HEK293 (cell line): ENCODE data around the gene SIKE1.
A peak's percentile ranks its signal among the peaks of the same experiment; 100 is the strongest.

Experiments used
- CTCF ChIA-PET: fragments of 350-600 bp; formaldehyde crosslinking; extraction: SDS; loops from one replicate; lab custom pipeline; 2021; ENCODE audit warnings: antibody characterized with exemption; lab: Yijun Ruan, JAX
- POLR2A ChIA-PET: fragments of 300-600 bp; formaldehyde crosslinking; extraction: SDS; loops from one replicate; lab custom pipeline; 2020; ENCODE audit warnings: antibody characterized with exemption, inconsistent platforms; lab: Yijun Ruan, JAX
- H3K27ac ChIP-seq: fragments of 200-500 bp; sonication (Bioruptor generic); 2 replicates; pipeline ENCODE4 v1.5.1; 2014; ENCODE audit warnings: low read depth, low read length, control low read depth, inconsistent platforms; ENCODE audit errors: extremely low read depth
- H3K36me3 ChIP-seq, 2 experiments: fragments of 200-500 bp in 1 of 2; sonication (Bioruptor generic) in 1 of 2; 1 replicate in 1 of 2; 2 replicates in 1 of 2; pipeline ENCODE4 v1.5.1; 2014 to 2017; ENCODE audit warnings: inconsistent platforms in 2 of 2, low read length in 2 of 2; ENCODE audit not compliant: control insufficient read depth in 2 of 2, insufficient read depth in 1 of 2
- H3K4me1 ChIP-seq: fragments of 200-500 bp; sonication (Bioruptor generic); 2 replicates; pipeline ENCODE4 v1.5.1; 2014; ENCODE audit warnings: mild to moderate bottlenecking, low read length, inconsistent platforms; ENCODE audit not compliant: control insufficient read depth, insufficient read depth
- H3K4me3 ChIP-seq: 2 replicates; pipeline ENCODE4 v1.5.1; 2011; ENCODE audit warnings: low read depth, mild to moderate bottlenecking, control low read depth, low read length, moderate library complexity
- H3K9me3 ChIP-seq: fragments of 200-500 bp; sonication (Bioruptor generic); 2 replicates; pipeline ENCODE4 v1.5.1; 2014; ENCODE audit warnings: low read depth, low read length, inconsistent platforms; ENCODE audit not compliant: control insufficient read depth, insufficient read depth
- HOXD13 ChIP-seq: sonication (generic); formaldehyde crosslinking; IDR thresholded peaks from 2 replicates; pipeline ENCODE4 v1.8.0; 2022; ENCODE audit warnings: missing genetic modification reagents, borderline replicate concordance
- KLF10 ChIP-seq: fragments of 450-650 bp; IDR thresholded peaks from 2 replicates; pipeline ENCODE4 v1.5.1; 2018; ENCODE audit warnings: missing biosample characterization, mild to moderate bottlenecking, missing genetic modification characterization
- KLF17 ChIP-seq: fragments of 450-650 bp; formaldehyde crosslinking; IDR thresholded peaks from 2 replicates; pipeline ENCODE4 v1.5.1; 2016; ENCODE audit warnings: missing biosample characterization, missing genetic modification characterization
- MYNN ChIP-seq: fragments of 450-650 bp; formaldehyde crosslinking; IDR thresholded peaks from 2 replicates; pipeline ENCODE4 v1.5.1; 2016; ENCODE audit warnings: missing biosample characterization, missing genetic modification characterization, borderline replicate concordance
- SALL2 ChIP-seq: fragments of 450-650 bp; formaldehyde crosslinking; IDR thresholded peaks from 2 replicates; pipeline ENCODE4 v1.5.0; 2017; ENCODE audit warnings: missing biosample characterization, mild to moderate bottlenecking, missing genetic modification characterization, borderline replicate concordance
- SP2 ChIP-seq: fragments of 450-650 bp; formaldehyde crosslinking; IDR thresholded peaks from 2 replicates; pipeline ENCODE4 v1.5.1; 2016; ENCODE audit warnings: missing biosample characterization, missing genetic modification characterization
- TSHZ1 ChIP-seq: fragments of 450-650 bp; formaldehyde crosslinking; IDR thresholded peaks from 2 replicates; pipeline ENCODE4 v1.5.1; 2016; ENCODE audit warnings: missing biosample characterization, missing genetic modification characterization, borderline replicate concordance
- ZBTB1 ChIP-seq: fragments of 450-650 bp; formaldehyde crosslinking; IDR thresholded peaks from 2 replicates; pipeline ENCODE4 v1.5.1; 2016; ENCODE audit warnings: missing biosample characterization, missing genetic modification characterization
- ZFHX2 ChIP-seq: fragments of 450-650 bp; formaldehyde crosslinking; conservative IDR thresholded peaks from 2 replicates; pipeline ENCODE4 v1.5.1; 2016; ENCODE audit warnings: missing biosample characterization, missing genetic modification characterization
- ZNF133 ChIP-seq: fragments of 450-650 bp; formaldehyde crosslinking; IDR thresholded peaks from 2 replicates; pipeline ENCODE4 v1.5.1; 2016; ENCODE audit warnings: missing biosample characterization, missing genetic modification characterization
- ZNF221 ChIP-seq: fragments of 450-650 bp; formaldehyde crosslinking; IDR thresholded peaks from 2 replicates; pipeline ENCODE4 v1.5.1; 2017; ENCODE audit warnings: missing biosample characterization, missing genetic modification characterization, borderline replicate concordance
- ZNF302 ChIP-seq: fragments of 450-650 bp; formaldehyde crosslinking; IDR thresholded peaks from 2 replicates; pipeline ENCODE4 v1.5.1; 2016; ENCODE audit warnings: missing biosample characterization, missing genetic modification characterization, low read depth
- ZNF391 ChIP-seq: fragments of 450-650 bp; formaldehyde crosslinking; IDR thresholded peaks from 2 replicates; pipeline ENCODE4 v1.5.1; 2016; ENCODE audit warnings: low read depth, missing biosample characterization, missing genetic modification characterization, borderline replicate concordance
- ZNF394 ChIP-seq: fragments of 450-650 bp; formaldehyde crosslinking; IDR thresholded peaks from 2 replicates; pipeline ENCODE4 v1.5.1; 2016; ENCODE audit warnings: missing biosample characterization, missing genetic modification characterization, mild to moderate bottlenecking, moderate library complexity, borderline replicate concordance
- ZNF664 ChIP-seq: fragments of 450-650 bp; formaldehyde crosslinking; IDR thresholded peaks from 2 replicates; pipeline ENCODE4 v1.5.1; 2016; ENCODE audit warnings: missing biosample characterization, missing genetic modification characterization
- ZSCAN23 ChIP-seq: fragments of 450-650 bp; formaldehyde crosslinking; IDR thresholded peaks from 2 replicates; pipeline ENCODE4 v1.5.1; 2016; ENCODE audit warnings: missing biosample characterization, missing genetic modification characterization
- ZSCAN5A ChIP-seq: fragments of 450-650 bp; formaldehyde crosslinking; IDR thresholded peaks from 2 replicates; pipeline ENCODE4 v1.5.1; 2016; ENCODE audit warnings: missing biosample characterization, missing genetic modification characterization
- TF ChIP-seq, protein P1 (sequence below): fragments of 450-650 bp; formaldehyde crosslinking; conservative IDR thresholded peaks from 2 replicates; pipeline ENCODE4 v1.5.1; 2016; ENCODE audit warnings: low read depth, missing biosample characterization, missing genetic modification characterization
- TF ChIP-seq, protein P2 (sequence below): fragments of 450-650 bp; formaldehyde crosslinking; optimal IDR thresholded peaks from 2 replicates; pipeline ENCODE3; 2016; ENCODE audit warnings: missing biosample characterization, mild to moderate bottlenecking, missing genetic modification characterization
- TF ChIP-seq, protein P3 (sequence below): fragments of 450-650 bp; formaldehyde crosslinking; IDR thresholded peaks from 2 replicates; pipeline ENCODE4 v1.5.1; 2016; ENCODE audit warnings: missing biosample characterization, missing genetic modification characterization

SIKE1 gene

GRCh38 chr1:114758256-114758832 is 22.1 kb downstream of the SIKE1 start (continued):
- TF ChIP-seq TSHZ1 (tag by site-specific recombination): no peak
- TF ChIP-seq HOXD13 (CRISPR knock-in tag): no peak
- TF ChIP-seq KLF10 (tag by site-specific recombination): no peak
- no peak for TF ChIP-seq ZNF391 (tag by site-specific recombination)
- TF ChIP-seq, protein P1, sequence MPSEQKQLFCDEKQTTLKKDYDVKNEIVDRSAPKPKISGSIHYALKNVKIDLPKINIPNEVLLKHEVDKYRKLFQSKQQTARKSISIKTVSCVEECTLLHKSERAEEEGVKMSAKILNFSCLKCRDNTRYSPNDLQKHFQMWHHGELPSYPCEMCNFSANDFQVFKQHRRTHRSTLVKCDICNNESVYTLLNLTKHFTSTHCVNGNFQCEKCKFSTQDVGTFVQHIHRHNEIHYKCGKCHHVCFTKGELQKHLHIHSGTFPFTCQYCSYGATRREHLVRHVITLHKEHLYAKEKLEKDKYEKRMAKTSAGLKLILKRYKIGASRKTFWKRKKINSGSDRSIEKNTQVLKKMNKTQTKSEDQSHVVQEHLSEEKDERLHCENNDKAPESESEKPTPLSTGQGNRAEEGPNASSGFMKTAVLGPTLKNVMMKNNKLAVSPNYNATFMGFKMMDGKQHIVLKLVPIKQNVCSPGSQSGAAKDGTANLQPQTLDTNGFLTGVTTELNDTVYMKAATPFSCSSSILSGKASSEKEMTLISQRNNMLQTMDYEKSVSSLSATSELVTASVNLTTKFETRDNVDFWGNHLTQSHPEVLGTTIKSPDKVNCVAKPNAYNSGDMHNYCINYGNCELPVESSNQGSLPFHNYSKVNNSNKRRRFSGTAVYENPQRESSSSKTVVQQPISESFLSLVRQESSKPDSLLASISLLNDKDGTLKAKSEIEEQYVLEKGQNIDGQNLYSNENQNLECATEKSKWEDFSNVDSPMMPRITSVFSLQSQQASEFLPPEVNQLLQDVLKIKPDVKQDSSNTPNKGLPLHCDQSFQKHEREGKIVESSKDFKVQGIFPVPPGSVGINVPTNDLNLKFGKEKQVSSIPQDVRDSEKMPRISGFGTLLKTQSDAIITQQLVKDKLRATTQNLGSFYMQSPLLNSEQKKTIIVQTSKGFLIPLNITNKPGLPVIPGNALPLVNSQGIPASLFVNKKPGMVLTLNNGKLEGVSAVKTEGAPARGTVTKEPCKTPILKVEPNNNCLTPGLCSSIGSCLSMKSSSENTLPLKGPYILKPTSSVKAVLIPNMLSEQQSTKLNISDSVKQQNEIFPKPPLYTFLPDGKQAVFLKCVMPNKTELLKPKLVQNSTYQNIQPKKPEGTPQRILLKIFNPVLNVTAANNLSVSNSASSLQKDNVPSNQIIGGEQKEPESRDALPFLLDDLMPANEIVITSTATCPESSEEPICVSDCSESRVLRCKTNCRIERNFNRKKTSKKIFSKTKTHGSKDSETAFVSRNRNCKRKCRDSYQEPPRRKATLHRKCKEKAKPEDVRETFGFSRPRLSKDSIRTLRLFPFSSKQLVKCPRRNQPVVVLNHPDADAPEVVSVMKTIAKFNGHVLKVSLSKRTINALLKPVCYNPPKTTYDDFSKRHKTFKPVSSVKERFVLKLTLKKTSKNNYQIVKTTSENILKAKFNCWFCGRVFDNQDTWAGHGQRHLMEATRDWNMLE (tag by site-specific recombination): peak; percentile 12; the same call in 1 of the 2 replicates
- TF ChIP-seq SP2 (tag by site-specific recombination): no peak
- TF ChIP-seq ZNF664 (tag by site-specific recombination): no peak
- no peak for TF ChIP-seq MYNN
- TF ChIP-seq ZSCAN23: no peak
- TF ChIP-seq SALL2 (tag by site-specific recombination): no peak
- no peak for TF ChIP-seq ZNF221 (tag by site-specific recombination)

DNA sequence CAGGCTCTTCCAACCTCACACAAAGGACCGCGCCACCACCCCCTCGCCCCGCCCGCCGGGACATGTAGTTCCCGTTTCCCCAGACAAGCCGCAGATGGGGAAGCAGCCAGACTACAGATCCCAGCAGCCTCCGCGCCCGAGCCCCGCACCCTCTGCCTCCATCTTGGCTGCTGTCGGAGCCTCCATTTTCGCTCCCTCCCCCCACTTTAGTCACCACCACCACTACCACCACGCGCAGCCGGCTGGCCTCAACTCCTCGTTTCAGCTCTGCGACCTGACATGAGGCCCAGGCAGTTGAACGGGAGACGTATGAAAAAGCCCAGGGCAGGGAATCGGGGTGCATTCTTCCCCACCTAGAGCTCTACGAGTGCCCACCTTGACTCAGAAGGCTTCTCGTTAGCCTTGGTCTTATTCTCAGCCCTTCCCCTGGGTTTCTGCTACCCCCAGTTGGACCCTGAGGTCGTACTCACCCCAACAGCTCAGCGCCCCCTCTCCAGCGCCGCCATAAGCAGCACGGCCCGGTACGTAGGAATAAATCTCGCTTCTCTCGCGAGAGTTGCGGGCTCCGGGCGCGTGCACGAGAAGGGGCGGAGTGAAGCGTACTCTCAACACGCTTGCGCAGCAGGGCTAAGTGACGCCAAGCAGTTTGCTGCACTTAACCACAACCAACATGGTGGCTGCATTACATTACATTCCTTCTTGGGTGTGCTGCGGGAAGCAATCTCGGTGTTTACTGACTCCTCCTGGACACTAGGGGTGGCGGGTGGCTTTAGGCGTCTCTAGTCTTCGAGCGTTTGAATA is 22.8 kb downstream of the SIKE1 start, which contains the start of gene CSDE1:
Gene CSDE1 (minus strand): TSS at position 530 of the 801 bp plus-strand sequence. CDS start 18,094 bp downstream, outside the sequence.
- ChIA-PET POLR2A (interaction anchor here (0.5 to 1.4 kb wide), 4 partner anchors 20 to 330 kb away, joined by 3 to 4 read pairs (median 3); partner anchors contain the start of gene SIKE1), CTCF (interaction anchor here (0.6 to 1.1 kb wide), 2 partner anchors 20 to 614 kb away, joined by 3 to 4 read pairs; no protein-coding TSS in a partner anchor)
- Histone ChIP-seq H3K36me3 (peaks cover 0 to 10% of the 10 kb centered on the region in 2 experiments; a peak in 1 of 3 replicates), H3K4me1 (no peaks in the 10 kb centered on the region), H3K9me3 (no peaks in the 10 kb centered on the region), H3K27ac (peak within 1 kb of the TSS; percentile 85), H3K4me3 (peak within 1 kb of the TSS; percentile 97)
- TF ChIP-seq KLF17 (tag by site-specific recombination) (peak; percentile 18; the same call in 1 of the 2 replicates), ZFHX2 (tag by site-specific recombination) (peak; percentile 58; the same call in 1 of the 2 replicates), ZSCAN5A (tag by site-specific recombination) (0 out of 2 replicates have a peak, but pooled peaks have one; percentile 74), ZNF133 (tag by site-specific recombination) (0 out of 2 replicates have a peak, but pooled peaks have one; percentile 7), ZNF394 (peak; percentile 69; the same call in 1 of the 2 replicates), ZBTB1 (tag by site-specific recombination) (peak; percentile 91), ZNF302 (tag by site-specific recombination) (no peak)
- TF ChIP-seq, protein P2, sequence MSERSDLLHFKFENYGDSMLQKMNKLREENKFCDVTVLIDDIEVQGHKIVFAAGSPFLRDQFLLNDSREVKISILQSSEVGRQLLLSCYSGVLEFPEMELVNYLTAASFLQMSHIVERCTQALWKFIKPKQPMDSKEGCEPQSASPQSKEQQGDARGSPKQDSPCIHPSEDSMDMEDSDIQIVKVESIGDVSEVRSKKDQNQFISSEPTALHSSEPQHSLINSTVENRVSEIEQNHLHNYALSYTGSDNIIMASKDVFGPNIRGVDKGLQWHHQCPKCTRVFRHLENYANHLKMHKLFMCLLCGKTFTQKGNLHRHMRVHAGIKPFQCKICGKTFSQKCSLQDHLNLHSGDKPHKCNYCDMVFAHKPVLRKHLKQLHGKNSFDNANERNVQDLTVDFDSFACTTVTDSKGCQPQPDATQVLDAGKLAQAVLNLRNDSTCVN (tag by site-specific recombination): peak; percentile 91
- TF ChIP-seq, protein P3, sequence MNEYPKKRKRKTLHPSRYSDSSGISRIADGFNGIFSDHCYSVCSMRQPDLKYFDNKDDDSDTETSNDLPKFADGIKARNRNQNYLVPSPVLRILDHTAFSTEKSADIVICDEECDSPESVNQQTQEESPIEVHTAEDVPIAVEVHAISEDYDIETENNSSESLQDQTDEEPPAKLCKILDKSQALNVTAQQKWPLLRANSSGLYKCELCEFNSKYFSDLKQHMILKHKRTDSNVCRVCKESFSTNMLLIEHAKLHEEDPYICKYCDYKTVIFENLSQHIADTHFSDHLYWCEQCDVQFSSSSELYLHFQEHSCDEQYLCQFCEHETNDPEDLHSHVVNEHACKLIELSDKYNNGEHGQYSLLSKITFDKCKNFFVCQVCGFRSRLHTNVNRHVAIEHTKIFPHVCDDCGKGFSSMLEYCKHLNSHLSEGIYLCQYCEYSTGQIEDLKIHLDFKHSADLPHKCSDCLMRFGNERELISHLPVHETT: peak; percentile 85
